Aorta (tissue), 5 donors: Measurements from ENCODE around the gene PTCH1. TPM values are rescaled to one million over a fixed set of nuclear protein-coding genes. Genes with fewer than 3 reads are reported as not detected.

ENCODE experiments used
- ATAC-seq: fragments of 200-7000 bp; cut with Tn5 transposase; one replicate; pipeline ENCODE4 v1.9.1; 2022; ENCODE audit warnings: moderate library complexity; ENCODE audit not compliant: low FRiP score
- DNase-seq, 2 donors: peaks; one replicate each; pipeline ENCODE4 v3.0.0-alpha.2; 2020
- H3K27ac ChIP-seq, 2 donors: one replicate each; pipeline ENCODE4 v1.5.1; 2013; ENCODE audit warnings: low read length in 2 of 2, mild to moderate bottlenecking in 2 of 2, moderate library complexity in 2 of 2, control low read depth in 1 of 2, inconsistent platforms in 1 of 2, low read depth in 1 of 2
- H3K27me3 ChIP-seq, 2 donors: one replicate each; pipeline ENCODE4 v1.6.1; 2013; ENCODE audit warnings: control low read depth in 1 of 2, low read length in 1 of 2, mild to moderate bottlenecking in 1 of 2, moderate library complexity in 1 of 2; ENCODE audit not compliant: insufficient read depth in 2 of 2, control insufficient read depth in 1 of 2
- H3K36me3 ChIP-seq, 2 donors: one replicate each; pipeline ENCODE4 v1.6.1; 2013; ENCODE audit warnings: control low read depth in 1 of 2, low read length in 1 of 2, mild to moderate bottlenecking in 1 of 2; ENCODE audit not compliant: insufficient read depth in 2 of 2, control insufficient read depth in 1 of 2
- H3K4me1 ChIP-seq, 2 donors: one replicate each; pipeline ENCODE4 v1.6.1; 2013; ENCODE audit warnings: low read length in 2 of 2, control low read depth in 1 of 2, mild to moderate bottlenecking in 1 of 2, moderate library complexity in 1 of 2; ENCODE audit not compliant: insufficient read depth in 2 of 2, control insufficient read depth in 1 of 2
- H3K4me3 ChIP-seq, 2 donors: one replicate each; pipeline ENCODE4 v1.5.1; 2013; ENCODE audit warnings: low read length in 2 of 2, control low read depth in 1 of 2, mild to moderate bottlenecking in 1 of 2
- H3K9me3 ChIP-seq: one replicate; pipeline ENCODE4 v1.6.1; 2013; ENCODE audit warnings: mild to moderate bottlenecking, low read length; ENCODE audit not compliant: control insufficient read depth
- WGBS, 2 donors: extraction: QIAGEN DNeasy Blood & Tissue Kit; methylation state at CpG; one replicate each; pipeline ENCODE4 v1.1.7; 2013; 5-methylcytosine and 5-hydroxymethylcytosine counted together
- intact Hi-C, 2 donors: fragments of 100-400 bp; cut with DNase I; formaldehyde crosslinking; loops; one replicate each; pipeline versions ENCODE4 v1.14.2 to v1.15.0; 2022
- polyA plus RNA-seq, 2 donors: library from polyadenylated mRNA; stranded (reverse); fragments of 200-250 nt; gene quantifications; one replicate each; pipeline ENCODE4 v1.2.3, GENCODE V29; 2013
- total RNA-seq, 2 donors: library from RNA; stranded (reverse); fragmentation: NEBNext Ultra II Directional; extraction: Animal tissue kit (Norgen Biotek cat#: 25700); gene quantifications; one replicate each; pipeline ENCODE4 v1.2.1, GENCODE V29; 2021
- donor health status: healthy with polysubstance abuse.
- donor health status: Bipolar disorder and iron deficiency.
- donor health status: DM: no; HTN: no; CAD: no.
- donor health status: DM: no; HTN: no; CAD: no.
- donor health status: DM: yes; HTN: yes; CAD: no.

PTCH1 gene
- total and polyA plus RNA-seq, 4 donors = 5.1 to 36.0 (median 10.0) TPM

DNA sequence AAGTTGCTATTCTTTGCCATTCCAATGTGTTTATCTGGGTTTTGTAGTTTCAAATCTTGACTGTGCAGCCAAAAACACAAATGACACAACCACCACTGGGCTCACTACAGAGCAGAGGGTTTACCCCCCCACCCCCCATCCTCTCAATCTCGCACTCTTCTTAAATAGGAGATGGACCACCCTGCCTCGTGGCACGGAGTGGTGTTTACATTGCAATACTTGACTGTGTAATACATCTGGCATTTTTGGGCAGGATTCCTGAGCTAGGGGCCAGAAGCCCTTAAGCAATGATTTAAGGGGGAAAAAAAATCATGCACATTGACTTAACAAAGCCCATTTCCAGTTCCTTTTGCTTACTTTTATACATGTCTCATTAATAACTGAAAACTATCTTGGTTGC, 19.0 kb downstream of the PTCH1 start:
- Histone ChIP-seq H3K4me1 (no peaks in the 10 kb centered on the region), H3K9me3 (no peaks in the 10 kb centered on the region), H3K4me3 (no peak overlapping the region), H3K27me3 (no peaks in the 10 kb centered on the region), H3K36me3 (no peaks in the 10 kb centered on the region), H3K27ac (no peak overlapping the region)
- ATAC-seq (no peak), DNase-seq (no peak)
- intact Hi-C loops = no loop called here
- 4 to 10% methylated on average over 3 of the region's 3 CpGs for WGBS, 2 donors

GRCh38 chr9:95496687-95497086, 20.1 kb downstream of the PTCH1 start:
- WGBS, 2 donors = 12 to 24% methylated on average over 2 of the region's 2 CpGs

DNA sequence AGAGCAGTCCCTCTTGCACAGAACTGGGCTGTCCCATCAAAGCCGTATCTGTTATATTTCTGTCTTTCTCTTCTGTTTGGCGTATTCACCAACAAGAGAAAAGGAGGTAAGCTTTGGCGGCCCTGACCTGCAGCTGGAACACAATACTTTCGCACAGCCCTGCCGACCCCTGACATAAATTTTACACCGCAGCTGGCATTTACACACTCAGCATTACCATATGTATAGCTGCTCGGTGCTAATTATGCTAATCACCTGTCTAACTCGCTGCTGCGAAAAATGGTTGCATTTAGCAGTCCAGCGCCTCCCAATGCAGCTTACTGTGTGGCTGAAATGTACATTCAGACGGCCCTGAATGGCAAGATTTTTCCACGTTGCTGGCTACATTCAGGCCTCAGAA, 20.8 kb downstream of the PTCH1 start:
- Histone ChIP-seq H3K27me3 (no peaks in the 10 kb centered on the region), H3K27ac (no peak overlapping the region), H3K9me3 (no peaks in the 10 kb centered on the region), H3K4me3 (no peak overlapping the region), H3K36me3 (no peaks in the 10 kb centered on the region), H3K4me1 (no peaks in the 10 kb centered on the region)
- 94 to 95% methylated on average over 12 of the region's 12 CpGs for WGBS, 2 donors
- no peak for ATAC-seq
- DNase-seq = no peak
- intact Hi-C loops = no loop called here

More at GRCh38 chr9:95496687-95497086, 20.1 kb downstream of the PTCH1 start:
- no peak overlapping the region for H3K4me3 ChIP-seq
- no peaks in the 10 kb centered on the region for H3K4me1 ChIP-seq
- intact Hi-C loops = no loop called here
- no peaks in the 10 kb centered on the region for H3K36me3 ChIP-seq
- H3K27me3 ChIP-seq = no peaks in the 10 kb centered on the region
- no peak for ATAC-seq
- no peak overlapping the region for H3K27ac ChIP-seq
- DNase-seq = no peak
- H3K9me3 ChIP-seq = no peaks in the 10 kb centered on the region

DNA sequence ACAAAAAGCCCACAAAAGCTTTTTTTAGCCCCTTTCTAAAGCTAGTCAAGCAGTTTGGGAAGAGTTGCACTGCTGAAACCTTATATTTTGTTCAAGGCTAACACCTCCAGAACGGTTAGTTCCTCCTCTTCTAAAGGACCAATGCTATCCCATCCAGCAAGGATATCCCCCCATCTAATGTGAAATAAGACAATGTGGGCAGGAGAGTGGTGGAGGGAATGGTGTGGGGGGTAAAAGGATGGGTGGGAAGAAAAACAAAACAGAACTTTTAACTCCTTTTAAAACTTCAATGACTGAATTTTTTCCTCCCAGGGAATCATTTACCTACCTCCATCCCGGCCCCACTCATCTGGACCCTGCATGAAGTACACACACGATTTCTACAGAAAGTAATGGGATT, 21.2 kb downstream of the PTCH1 start:
- H3K4me1 ChIP-seq = no peaks in the 10 kb centered on the region
- no peaks in the 10 kb centered on the region for H3K27me3 ChIP-seq
- ATAC-seq (no peak), DNase-seq (no peak)
- no peak overlapping the region for H3K4me3 ChIP-seq
- 89 to 93% methylated on average over 3 of the region's 3 CpGs for WGBS, 2 donors
- intact Hi-C loops = no loop called here
- H3K27ac ChIP-seq = no peak overlapping the region
- no peaks in the 10 kb centered on the region for H3K9me3 ChIP-seq
- H3K36me3 ChIP-seq = no peaks in the 10 kb centered on the region

- Histone ChIP-seq H3K9me3 (no peaks in the 10 kb centered on the region), H3K27ac (no peak overlapping the region), H3K36me3 (no peaks in the 10 kb centered on the region), H3K4me1 (no peaks in the 10 kb centered on the region), H3K4me3 (no peak overlapping the region), H3K27me3 (no peaks in the 10 kb centered on the region)
- WGBS, 2 donors = 89 to 91% methylated on average over 29 of the region's 29 CpGs
- ATAC-seq (no peak), DNase-seq (no peak)
- intact Hi-C loops = no loop called here
Measured at GRCh38 chr9:95494416-95495371, 22.1 kb downstream of the PTCH1 start.

GRCh38 chr9:95494022-95494415, 22.8 kb downstream of the PTCH1 start:
- intact Hi-C loops = no loop called here
- Histone ChIP-seq H3K4me3 (no peak overlapping the region), H3K4me1 (no peaks in the 10 kb centered on the region), H3K27me3 (no peaks in the 10 kb centered on the region), H3K36me3 (no peaks in the 10 kb centered on the region), H3K27ac (no peak overlapping the region), H3K9me3 (no peaks in the 10 kb centered on the region)
- ATAC-seq (no peak), DNase-seq (no peak)
- 95 to 96% methylated on average over 26 of the region's 26 CpGs for WGBS, 2 donors

- ATAC-seq (no peak), DNase-seq (no peak)
- Histone ChIP-seq H3K36me3 (no peaks in the 10 kb centered on the region), H3K4me3 (no peak overlapping the region), H3K9me3 (no peaks in the 10 kb centered on the region), H3K4me1 (no peaks in the 10 kb centered on the region), H3K27me3 (no peaks in the 10 kb centered on the region), H3K27ac (no peak overlapping the region)
- WGBS, 2 donors = 96% methylated on average over 5 of the region's 5 CpGs
- intact Hi-C loops = no loop called here
Measured at GRCh38 chr9:95493402-95493801, 23.4 kb downstream of the PTCH1 start.

- Histone ChIP-seq H3K36me3 (no peaks in the 10 kb centered on the region), H3K4me1 (no peaks in the 10 kb centered on the region), H3K27ac (no peak overlapping the region), H3K4me3 (no peak overlapping the region), H3K9me3 (no peaks in the 10 kb centered on the region), H3K27me3 (no peaks in the 10 kb centered on the region)
- no peak for DNase-seq
- ATAC-seq = no peak
- WGBS, 2 donors = 90 to 96% methylated on average over 8 of the region's 8 CpGs
- intact Hi-C loops = no loop called here
Measured at GRCh38 chr9:95491543-95492320, 25.0 kb downstream of the PTCH1 start.
